GM19455 (cell line): Measurements from ENCODE around the gene SYT11.
"Not testable (repeated sequence)": the region's sequence is repeated elsewhere in the genome, so short reads cannot be mapped to it uniquely, and the experiment has no call there.

Source experiments
- ATAC-seq: cut with Tn5 transposase; IDR thresholded peaks from one replicate; pipeline ENCODE4 v1.9.1; 2021; ENCODE audit not compliant: unreplicated experiment

Gene SYT11

GRCh38 chr1:155859881-155860871, 809 bp downstream of the SYT11 start:
- no peak for ATAC-seq

GRCh38 chr1:155860970-155861510, 1.7 kb downstream of the SYT11 start:
- no peak for ATAC-seq

- no peak for ATAC-seq
Measured at GRCh38 chr1:155861896-155862295, 2.5 kb downstream of the SYT11 start.

GRCh38 chr1:155864393-155864792, 5.0 kb downstream of the SYT11 start:
- no peak for ATAC-seq

GRCh38 chr1:155867766-155868165, 8.4 kb downstream of the SYT11 start:
- no peak for ATAC-seq

- ATAC-seq: no peak
Measured at GRCh38 chr1:155871390-155871789, 12.0 kb downstream of the SYT11 start.

- no peak for ATAC-seq
Measured at GRCh38 chr1:155872527-155872926, 13.2 kb downstream of the SYT11 start.

- ATAC-seq: no peak
Measured at GRCh38 chr1:155873860-155874259, 14.5 kb downstream of the SYT11 start.

GRCh38 chr1:155877945-155878344, 18.6 kb downstream of the SYT11 start:
- no peak for ATAC-seq

GRCh38 chr1:155880251-155880650, 20.9 kb downstream of the SYT11 start:
- ATAC-seq: no peak

GRCh38 chr1:155880950-155881349, 21.6 kb downstream of the SYT11 start:
- ATAC-seq: no peak

GRCh38 chr1:155882235-155882634, 22.9 kb downstream of the SYT11 start:
- ATAC-seq: no peak

GRCh38 chr1:155882766-155883165, 23.4 kb downstream of the SYT11 start:
- no peak for ATAC-seq

- no peak for ATAC-seq
Measured at GRCh38 chr1:155884031-155884960, 24.9 kb downstream of the SYT11 start.

GRCh38 chr1:155884982-155885381, 25.6 kb downstream of the SYT11 start:
- no peak for ATAC-seq

- no peak for ATAC-seq
Measured at GRCh38 chr1:155888481-155888880, 29.1 kb downstream of the SYT11 start.

GRCh38 chr1:155889566-155889965, 30.2 kb downstream of the SYT11 start:
- no peak for ATAC-seq

GRCh38 chr1:155890251-155890650, 30.9 kb downstream of the SYT11 start:
- ATAC-seq: no peak

GRCh38 chr1:155892796-155893195, 33.4 kb downstream of the SYT11 start:
- ATAC-seq: no peak

GRCh38 chr1:155893389-155894142, 34.2 kb downstream of the SYT11 start:
- no peak for ATAC-seq

GRCh38 chr1:155895617-155896016, 36.2 kb downstream of the SYT11 start:
- not testable (repeated sequence) for ATAC-seq
